IPS DF 19.7 (cell line): ENCODE measurements around the gene CEP350.

Experiments
- DNase-seq: peaks from one replicate; pipeline ENCODE4 v3.0.0-alpha.2; 2013; ENCODE audit warnings: low read depth, low spot score

CEP350 gene

DNA sequence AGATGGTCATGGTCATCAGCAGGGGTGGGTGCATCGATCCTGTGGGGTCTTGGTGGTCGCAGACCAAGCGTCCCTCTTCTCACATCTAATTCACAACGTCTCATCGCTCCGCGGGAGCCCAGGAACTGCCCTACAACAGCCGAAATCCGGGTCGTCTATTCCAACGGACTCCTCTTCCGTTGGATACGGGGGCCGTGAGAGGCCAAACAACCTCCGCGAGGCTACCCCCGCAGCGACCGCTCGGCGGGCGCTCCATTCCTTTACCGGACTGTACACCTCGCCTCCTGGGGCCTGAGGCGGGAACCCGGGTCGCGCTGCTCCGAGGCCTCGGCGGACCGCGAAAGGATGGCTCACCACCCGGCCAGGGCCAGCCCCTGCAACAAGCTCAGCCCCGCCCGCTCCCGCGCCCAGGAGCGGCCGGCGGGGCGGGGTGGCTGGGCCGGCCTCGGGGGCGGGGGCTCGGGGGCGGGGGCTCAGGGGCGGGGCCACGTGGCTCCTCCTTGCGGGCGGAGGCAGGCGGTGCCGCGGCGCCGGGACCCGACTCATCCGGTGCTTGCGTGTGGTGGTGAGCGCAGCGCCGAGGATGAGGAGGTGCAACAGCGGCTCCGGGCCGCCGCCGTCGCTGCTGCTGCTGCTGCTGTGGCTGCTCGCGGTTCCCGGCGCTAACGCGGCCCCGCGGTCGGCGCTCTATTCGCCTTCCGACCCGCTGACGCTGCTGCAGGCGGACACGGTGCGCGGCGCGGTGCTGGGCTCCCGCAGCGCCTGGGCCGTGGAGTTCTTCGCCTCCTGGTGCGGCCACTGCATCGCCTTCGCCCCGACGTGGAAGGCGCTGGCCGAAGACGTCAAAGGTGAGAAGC, 199.9 kb downstream of the CEP350 start, which contains the start of gene QSOX1:
QSOX1 (plus strand) TSS at position 545 of the 857 bp plus-strand sequence; CDS start at position 584, 39 bp downstream.
- no peak for DNase-seq

DNA sequence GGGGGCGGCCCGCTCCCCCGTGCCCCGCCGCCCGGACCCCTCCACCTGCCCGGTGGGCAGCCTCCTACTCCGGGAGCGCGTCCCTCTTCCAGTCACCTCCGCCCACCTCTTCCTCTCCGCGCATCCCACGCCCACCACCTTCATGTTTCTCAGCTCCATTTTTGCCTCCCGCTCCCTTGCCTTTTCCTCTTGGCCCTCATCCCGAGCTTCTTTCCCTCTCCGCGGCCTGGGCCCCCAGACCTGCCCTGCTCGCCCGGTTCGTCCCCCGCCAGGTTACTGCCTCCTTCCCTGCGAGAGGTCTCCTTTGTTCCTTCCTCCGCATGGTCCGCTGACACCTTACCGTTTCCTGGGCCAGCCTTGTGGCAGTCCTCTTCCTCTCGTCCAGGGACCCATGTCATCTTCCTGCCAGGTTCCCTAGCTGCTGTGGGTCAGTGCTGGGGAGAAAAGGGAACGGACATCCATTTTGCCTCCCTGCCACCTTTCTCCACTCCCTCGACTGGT, 200.6 kb downstream of the CEP350 start:
- DNase-seq = no peak

DNA sequence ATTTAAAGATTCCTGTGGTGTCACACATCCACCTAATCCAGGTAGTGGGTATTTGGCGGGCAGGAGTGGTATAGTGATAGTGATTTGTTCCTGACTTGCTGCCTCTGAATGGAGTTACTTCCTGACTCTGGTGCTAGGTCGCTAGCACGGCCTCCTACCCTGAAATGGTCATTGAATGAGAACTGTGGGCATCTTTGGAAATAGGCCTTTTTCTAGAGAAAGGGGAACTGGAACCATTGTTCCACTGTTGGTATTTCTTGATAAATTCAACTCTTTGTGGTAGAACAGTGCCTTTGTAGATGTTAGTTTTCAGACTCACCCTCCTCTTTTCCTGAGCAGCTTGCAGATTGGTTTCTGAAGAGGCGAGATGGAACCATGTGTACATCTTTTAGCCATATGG, 201.6 kb downstream of the CEP350 start:
- DNase-seq = no peak

DNA sequence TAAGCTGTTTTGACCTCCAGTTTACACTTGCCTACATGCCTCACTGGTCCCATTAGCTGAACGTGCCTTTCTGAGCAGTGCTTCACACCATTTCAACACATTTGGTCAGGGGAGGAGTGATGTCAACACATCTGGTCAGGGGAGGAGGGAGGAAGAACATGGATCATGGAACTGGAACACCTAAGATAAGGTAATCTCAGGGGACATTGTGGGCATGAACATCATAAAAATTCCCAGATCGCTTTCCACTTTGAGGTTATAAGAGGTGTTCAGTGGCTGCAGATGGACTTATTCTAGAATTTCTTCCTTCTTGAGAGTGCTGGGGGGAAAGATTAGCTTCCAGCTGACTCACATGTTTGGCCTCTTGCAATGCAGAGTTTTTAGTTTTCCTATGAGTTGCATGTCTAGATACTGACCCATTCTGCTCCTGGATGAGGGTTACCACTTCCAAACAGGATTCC, 202.1 kb downstream of the CEP350 start:
- no peak for DNase-seq

DNA sequence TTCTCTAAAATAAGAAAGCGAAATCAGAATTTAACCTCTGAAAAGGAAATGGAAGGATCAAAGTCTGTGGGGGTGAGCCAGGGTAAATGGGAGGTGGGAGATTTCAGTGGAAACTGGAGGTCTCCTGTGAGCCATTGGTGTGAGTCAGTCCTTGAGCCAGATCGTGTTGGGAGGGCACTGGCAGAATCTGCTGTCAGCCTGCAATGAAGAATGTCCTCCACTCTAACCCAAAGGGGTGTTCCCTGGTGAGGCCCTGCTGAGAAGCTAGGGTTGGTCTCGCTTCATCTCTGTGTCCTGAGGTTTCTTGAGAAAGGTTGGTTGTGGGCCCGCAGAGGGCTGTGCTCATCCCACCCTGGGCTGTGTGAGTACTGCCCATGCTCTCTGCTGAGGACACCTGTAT, 202.5 kb downstream of the CEP350 start:
- DNase-seq = no peak

DNA sequence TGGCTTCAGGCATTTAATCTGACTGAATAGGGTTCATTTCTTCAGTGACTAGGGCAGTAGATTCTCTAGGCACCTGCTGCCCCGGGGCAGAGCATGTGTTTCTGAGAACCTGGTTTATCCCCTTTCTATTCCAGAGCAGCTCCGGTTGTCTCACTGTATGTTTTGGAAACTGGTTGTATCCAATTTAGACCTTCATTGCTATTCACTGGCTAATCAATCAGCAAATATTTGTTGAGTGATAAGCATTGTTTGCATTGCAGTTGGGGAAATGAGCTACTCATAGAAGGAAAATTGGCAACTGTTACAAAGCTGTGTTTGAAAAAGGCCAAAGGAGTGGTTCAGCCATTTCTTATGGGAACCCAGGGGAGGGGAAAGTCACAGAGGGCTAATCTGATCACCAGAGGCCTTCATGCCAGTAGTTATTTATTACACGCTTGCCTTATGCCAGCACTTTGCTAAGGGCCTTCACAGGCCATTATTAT, 203.0 kb downstream of the CEP350 start:
- no peak for DNase-seq

DNA sequence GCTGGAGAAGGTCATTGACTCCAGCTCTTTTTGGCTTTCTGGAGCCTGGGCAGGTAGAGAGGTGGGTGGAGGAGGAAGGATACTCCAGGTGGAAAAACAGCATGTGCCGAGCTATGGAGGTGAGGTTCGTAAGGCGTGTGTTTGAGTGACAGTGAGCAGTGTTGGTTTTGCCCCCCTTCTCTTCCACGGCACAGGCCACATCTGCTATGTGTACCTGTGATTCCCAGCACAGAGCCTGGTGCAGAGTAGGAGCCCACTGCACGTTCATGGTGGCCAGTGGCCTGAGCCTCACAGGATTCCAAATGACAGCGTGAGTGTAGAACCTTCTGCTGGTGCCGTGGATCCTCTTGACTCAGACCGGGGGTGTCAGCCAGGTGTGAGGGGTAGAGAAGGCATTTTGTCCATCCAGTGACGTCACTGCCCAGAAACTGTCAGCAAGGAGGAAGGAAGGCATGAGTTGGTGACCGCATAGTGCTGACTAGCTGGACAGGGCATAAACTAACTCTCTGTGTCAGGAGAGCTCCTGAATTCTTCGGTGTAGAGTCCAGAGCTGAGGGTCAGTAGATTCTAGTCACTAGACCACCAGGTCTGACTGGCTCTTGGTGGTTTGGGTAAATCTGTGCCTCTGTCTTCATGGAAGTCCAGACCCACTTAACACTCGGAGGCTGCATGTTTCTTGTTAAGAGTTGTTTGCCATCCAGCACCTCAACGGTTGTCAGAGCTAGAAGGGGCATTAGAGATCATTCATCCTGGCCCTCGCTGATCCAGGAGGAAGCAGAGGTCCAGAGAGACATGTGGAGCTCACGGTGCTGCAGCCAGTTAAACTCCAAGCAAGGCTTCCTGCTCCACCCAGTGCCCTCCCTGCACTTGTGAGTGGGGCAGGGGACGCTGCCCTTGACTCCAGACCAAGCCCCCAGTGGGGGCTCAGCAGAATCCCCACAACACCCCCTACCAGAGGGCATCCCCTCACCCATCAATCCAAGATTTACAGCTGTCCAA, 203.8 kb downstream of the CEP350 start:
- no peak for DNase-seq

DNA sequence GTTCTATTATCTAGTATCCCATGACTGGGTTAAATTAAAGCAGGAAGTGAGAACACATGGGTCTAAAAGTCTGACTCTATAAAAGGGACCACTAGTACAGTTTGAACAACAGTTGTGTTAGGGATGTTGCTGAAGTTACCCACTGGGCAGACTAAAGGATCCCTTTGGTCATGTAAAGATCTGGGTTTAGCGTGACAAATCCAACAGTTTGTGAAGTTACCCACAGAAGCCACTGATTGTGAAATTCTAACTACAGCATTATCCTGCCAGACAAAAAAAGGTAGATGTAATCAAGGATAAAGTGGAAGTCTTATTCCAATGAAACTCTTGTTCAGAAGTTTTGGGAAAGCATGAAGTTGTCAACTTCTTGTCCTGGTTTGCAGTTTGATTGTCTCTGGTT, 205.7 kb downstream of the CEP350 start:
- no peak for DNase-seq

DNA sequence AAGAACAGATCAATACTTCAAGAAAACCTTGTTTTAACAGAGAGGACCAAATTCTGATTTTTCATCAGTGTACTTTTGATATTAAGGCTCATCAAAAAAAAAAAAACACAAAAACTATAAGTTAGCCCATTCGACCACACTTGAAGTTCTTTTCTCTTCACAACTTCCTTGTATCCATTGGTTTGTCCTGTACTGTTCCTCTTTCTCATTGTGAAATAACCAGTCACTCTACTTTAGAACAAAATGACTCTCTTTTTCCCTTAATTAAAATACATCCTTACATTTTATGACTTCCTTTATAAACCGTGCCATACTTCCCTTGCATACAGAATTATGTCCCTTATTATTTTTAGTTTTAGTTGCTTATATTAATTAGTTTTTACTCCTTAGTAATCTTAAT, 208.4 kb downstream of the CEP350 start:
- no peak for DNase-seq
